ENCODE results near the gene PRR22. TPM values are rescaled to one million over a fixed set of nuclear protein-coding genes. Genes with fewer than 3 reads are reported as not detected.

PRR22 gene
- total and polyA plus RNA-seq, 5 donors: 0.74 to 1.7 (median 0.86) TPM

- Histone ChIP-seq H3K9me3 (ENCODE audit: control insufficient read depth, low read length) (no peaks in the 10 kb centered on the region), H3K4me3 (ENCODE audit: low read length) (no peak overlapping the region), H3K4me1 (ENCODE audit: control insufficient read depth, insufficient read depth, low read length) (peaks cover 2% of the 10 kb centered on the region), H3K27ac (ENCODE audit: low read length) (peak overlapping the region; percentile 47), H3K27me3 (ENCODE audit: control insufficient read depth, insufficient read depth) (no peaks in the 10 kb centered on the region)
- DNase-seq (peak; percentile 61 to 85 (median 81)), ATAC-seq (no peak)
- 21% methylated on average over 24 of the region's 24 CpGs for WGBS
- intact Hi-C loops (cut with DNase I): loop anchor here in 2 of 4 donors (10.0 kb wide), 1 partner anchor 58 kb away; no protein-coding TSS in a partner anchor
Observed at GRCh38 chr19:5826531-5827341, 42.2 kb upstream of the PRR22 start.

- Histone ChIP-seq H3K4me1 (ENCODE audit: control insufficient read depth, insufficient read depth, low read length) (peaks cover 2% of the 10 kb centered on the region), H3K4me3 (ENCODE audit: low read length) (no peak overlapping the region), H3K9me3 (ENCODE audit: control insufficient read depth, low read length) (no peaks in the 10 kb centered on the region), H3K27me3 (ENCODE audit: control insufficient read depth, insufficient read depth) (no peaks in the 10 kb centered on the region), H3K27ac (ENCODE audit: low read length) (no peak overlapping the region)
- no peak for DNase-seq
- ATAC-seq: no peak
- intact Hi-C loops (cut with DNase I): loop anchor here in 2 of 4 donors (10.0 kb wide), 1 partner anchor 60 kb away; no protein-coding TSS in a partner anchor
- 88% methylated on average over 21 of the region's 21 CpGs for WGBS
Observed at GRCh38 chr19:5825178-5825577, 40.6 kb upstream of the PRR22 start.

GRCh38 chr19:5824751-5825150 lies 40.2 kb upstream of the PRR22 start:
- H3K4me1 ChIP-seq (ENCODE audit: control insufficient read depth, insufficient read depth, low read length): peaks cover 2% of the 10 kb centered on the region
- H3K27ac ChIP-seq (ENCODE audit: low read length): no peak overlapping the region
- intact Hi-C loops (cut with DNase I): loop anchor here in 2 of 4 donors (10.0 kb wide), 1 partner anchor 60 kb away; no protein-coding TSS in a partner anchor
- WGBS: 80% methylated on average over 10 of the region's 10 CpGs
- ATAC-seq (no peak), DNase-seq (no peak)
- no peaks in the 10 kb centered on the region for H3K9me3 ChIP-seq (ENCODE audit: control insufficient read depth, low read length)
- no peaks in the 10 kb centered on the region for H3K27me3 ChIP-seq (ENCODE audit: control insufficient read depth, insufficient read depth)
- H3K4me3 ChIP-seq (ENCODE audit: low read length): no peak overlapping the region

GRCh38 chr19:5823579-5824281 lies 39.2 kb upstream of the PRR22 start:
- Histone ChIP-seq H3K9me3 (ENCODE audit: control insufficient read depth, low read length) (no peaks in the 10 kb centered on the region), H3K4me3 (ENCODE audit: low read length) (no peak overlapping the region), H3K4me1 (ENCODE audit: control insufficient read depth, insufficient read depth, low read length) (peaks cover 2% of the 10 kb centered on the region), H3K27me3 (ENCODE audit: control insufficient read depth, insufficient read depth) (no peaks in the 10 kb centered on the region), H3K27ac (ENCODE audit: low read length) (no peak overlapping the region)
- ATAC-seq: no peak
- WGBS: 81% methylated on average over 30 of the region's 30 CpGs
- DNase-seq: no peak
- intact Hi-C loops (cut with DNase I): loop anchor here in 2 of 4 donors (10.0 kb wide), 1 partner anchor 61 kb away; no protein-coding TSS in a partner anchor

GRCh38 chr19:5822181-5822844 lies 37.8 kb upstream of the PRR22 start:
- Histone ChIP-seq H3K27me3 (ENCODE audit: control insufficient read depth, insufficient read depth) (no peaks in the 10 kb centered on the region), H3K4me3 (ENCODE audit: low read length) (no peak overlapping the region), H3K4me1 (ENCODE audit: control insufficient read depth, insufficient read depth, low read length) (peaks cover under 1% of the 10 kb centered on the region), H3K9me3 (ENCODE audit: control insufficient read depth, low read length) (no peaks in the 10 kb centered on the region), H3K27ac (ENCODE audit: low read length) (no peak overlapping the region)
- DNase-seq (no peak), ATAC-seq (no peak)
- intact Hi-C loops (cut with DNase I): loop anchor here in 2 of 4 donors (10.0 kb wide), 1 partner anchor 62 kb away; no protein-coding TSS in a partner anchor
- 45% methylated on average over 30 of the region's 30 CpGs for WGBS

GRCh38 chr19:5821521-5822180 lies 37.1 kb upstream of the PRR22 start:
- DNase-seq: no peak
- intact Hi-C loops (cut with DNase I): loop anchor here in 2 of 4 donors (10.0 kb wide), 1 partner anchor 63 kb away; no protein-coding TSS in a partner anchor
- WGBS: 63% methylated on average over 8 of the region's 8 CpGs

DNA sequence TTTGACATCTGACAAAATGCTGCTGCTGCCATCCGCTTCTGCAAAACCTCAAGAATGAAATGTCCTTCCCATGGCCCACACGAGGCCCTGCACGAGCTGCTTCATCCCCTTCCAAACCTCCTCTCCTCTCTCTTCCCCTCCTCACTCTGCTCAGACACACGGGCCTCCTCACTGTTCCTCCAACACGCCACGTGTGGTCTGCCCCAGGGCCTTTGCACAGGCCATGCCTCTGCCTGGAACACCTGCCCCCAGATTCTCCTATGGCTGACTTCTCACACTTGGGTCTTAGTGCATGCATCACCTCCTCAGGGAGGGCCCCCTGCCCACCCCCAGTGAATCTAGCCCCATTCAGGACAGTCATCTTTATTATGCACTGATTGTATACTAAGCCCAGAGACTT lies 36.2 kb upstream of the PRR22 start:
- no peaks in the 10 kb centered on the region for H3K9me3 ChIP-seq (ENCODE audit: control insufficient read depth, low read length)
- H3K4me3 ChIP-seq (ENCODE audit: low read length): no peak overlapping the region
- DNase-seq (no peak), ATAC-seq (no peak)
- no peaks in the 10 kb centered on the region for H3K4me1 ChIP-seq (ENCODE audit: control insufficient read depth, insufficient read depth, low read length)
- no peak overlapping the region for H3K27ac ChIP-seq (ENCODE audit: low read length)
- 52% methylated on average over 6 of the region's 6 CpGs for WGBS
- intact Hi-C loops (cut with DNase I): loop anchor here in 2 of 4 donors (10.0 kb wide), 1 partner anchor 64 kb away; no protein-coding TSS in a partner anchor
- H3K27me3 ChIP-seq (ENCODE audit: control insufficient read depth, insufficient read depth): no peaks in the 10 kb centered on the region

More at GRCh38 chr19:5821521-5822180, 37.1 kb upstream of the PRR22 start:
- Histone ChIP-seq H3K27me3 (ENCODE audit: control insufficient read depth, insufficient read depth) (no peaks in the 10 kb centered on the region), H3K27ac (ENCODE audit: low read length) (no peak overlapping the region), H3K4me1 (ENCODE audit: control insufficient read depth, insufficient read depth, low read length) (no peaks in the 10 kb centered on the region), H3K9me3 (ENCODE audit: control insufficient read depth, low read length) (no peaks in the 10 kb centered on the region), H3K4me3 (ENCODE audit: low read length) (no peak overlapping the region)
- ATAC-seq: no peak

DNA sequence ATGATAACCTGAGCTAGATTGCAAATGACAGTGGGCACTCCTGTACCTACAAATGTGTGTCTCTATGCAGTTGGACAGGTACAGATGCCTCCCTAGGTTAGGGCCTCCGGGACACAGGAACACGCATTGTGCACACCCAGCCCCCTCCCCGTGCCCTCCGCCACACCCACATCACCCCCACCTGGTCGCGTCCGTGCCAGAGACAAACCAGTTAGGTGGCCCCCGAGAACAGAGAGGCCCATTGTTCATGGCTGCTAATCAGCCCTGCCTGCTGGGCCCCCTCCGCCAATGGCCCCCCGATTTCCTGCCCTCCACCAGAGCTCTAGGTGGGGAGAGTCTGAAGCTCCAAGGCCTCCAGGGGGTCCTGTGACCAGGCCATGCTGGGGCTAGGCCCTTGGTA lies 34.0 kb upstream of the PRR22 start:
- 79% methylated on average over 10 of the region's 10 CpGs for WGBS
- intact Hi-C loops (cut with DNase I): no loop called here
- H3K9me3 ChIP-seq (ENCODE audit: control insufficient read depth, low read length): no peaks in the 10 kb centered on the region
- DNase-seq: no peak
- no peak overlapping the region for H3K4me3 ChIP-seq (ENCODE audit: low read length)
- H3K27me3 ChIP-seq (ENCODE audit: control insufficient read depth, insufficient read depth): no peaks in the 10 kb centered on the region
- no peaks in the 10 kb centered on the region for H3K4me1 ChIP-seq (ENCODE audit: control insufficient read depth, insufficient read depth, low read length)
- H3K27ac ChIP-seq (ENCODE audit: low read length): no peak overlapping the region
- no peak for ATAC-seq

DNA sequence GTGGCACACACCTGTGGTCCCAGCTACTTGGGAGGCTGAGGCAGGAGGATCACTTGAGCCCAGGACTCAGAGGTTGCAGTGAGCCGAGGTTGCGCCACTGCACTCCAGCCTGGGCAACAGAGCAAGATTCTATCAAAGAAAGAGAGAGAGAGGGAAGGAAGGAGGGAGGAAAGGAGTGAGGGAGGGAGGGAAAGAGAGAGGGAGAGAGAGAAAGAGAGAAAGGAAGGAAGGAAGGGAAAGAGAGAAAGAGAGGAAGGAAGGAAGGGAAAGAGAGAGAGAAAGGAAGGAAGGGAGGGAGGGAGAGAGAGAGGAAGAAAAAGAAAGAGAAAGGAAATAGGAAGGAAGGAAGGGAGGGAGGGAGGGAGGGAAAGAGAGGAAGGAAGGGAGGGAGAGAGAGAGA lies 32.7 kb upstream of the PRR22 start:
- Histone ChIP-seq H3K4me3 (ENCODE audit: low read length) (no peak overlapping the region), H3K27ac (ENCODE audit: low read length) (no peak overlapping the region), H3K27me3 (ENCODE audit: control insufficient read depth, insufficient read depth) (no peaks in the 10 kb centered on the region), H3K4me1 (ENCODE audit: control insufficient read depth, insufficient read depth, low read length) (no peaks in the 10 kb centered on the region), H3K9me3 (ENCODE audit: control insufficient read depth, low read length) (no peaks in the 10 kb centered on the region)
- 97% methylated on average over 2 of the region's 2 CpGs for WGBS
- intact Hi-C loops (cut with DNase I): no loop called here
- ATAC-seq (no peak), DNase-seq (no peak)

DNA sequence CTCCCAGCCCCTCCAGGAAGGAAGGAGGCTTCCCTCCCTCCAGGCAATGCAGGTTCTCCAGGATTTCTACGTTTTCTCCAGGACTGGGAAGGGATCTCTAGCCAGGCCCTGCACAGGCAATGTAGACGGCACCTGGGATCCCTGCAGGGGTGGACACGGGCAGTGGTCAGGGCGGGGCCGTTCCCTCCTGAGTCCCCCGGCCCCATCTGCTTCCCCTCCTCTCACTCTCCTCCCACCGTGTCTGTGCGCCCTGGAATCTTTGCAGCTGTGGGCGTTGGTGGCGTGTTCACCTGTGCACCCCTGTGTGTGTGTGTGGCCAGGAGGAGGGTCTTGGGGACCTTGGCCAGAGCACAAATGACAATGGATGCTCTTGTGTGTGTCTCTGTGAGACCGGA lies 30.3 kb upstream of the PRR22 start:
- Histone ChIP-seq H3K9me3 (ENCODE audit: control insufficient read depth, low read length) (no peaks in the 10 kb centered on the region), H3K4me3 (ENCODE audit: low read length) (no peak overlapping the region), H3K4me1 (ENCODE audit: control insufficient read depth, insufficient read depth, low read length) (no peaks in the 10 kb centered on the region), H3K27me3 (ENCODE audit: control insufficient read depth, insufficient read depth) (no peaks in the 10 kb centered on the region), H3K27ac (ENCODE audit: low read length) (no peak overlapping the region)
- WGBS: 68% methylated on average over 11 of the region's 11 CpGs
- intact Hi-C loops (cut with DNase I): no loop called here
- ATAC-seq: peak; percentile 10 to 31
- no peak for DNase-seq
